ENCODE data around the gene ADGRE1. TPM values are rescaled to one million over a fixed set of nuclear protein-coding genes. Genes with fewer than 3 reads are reported as not detected.

ADGRE1 gene
- polyA plus RNA-seq, 1 donor from 2014 or later = not detected

DNA sequence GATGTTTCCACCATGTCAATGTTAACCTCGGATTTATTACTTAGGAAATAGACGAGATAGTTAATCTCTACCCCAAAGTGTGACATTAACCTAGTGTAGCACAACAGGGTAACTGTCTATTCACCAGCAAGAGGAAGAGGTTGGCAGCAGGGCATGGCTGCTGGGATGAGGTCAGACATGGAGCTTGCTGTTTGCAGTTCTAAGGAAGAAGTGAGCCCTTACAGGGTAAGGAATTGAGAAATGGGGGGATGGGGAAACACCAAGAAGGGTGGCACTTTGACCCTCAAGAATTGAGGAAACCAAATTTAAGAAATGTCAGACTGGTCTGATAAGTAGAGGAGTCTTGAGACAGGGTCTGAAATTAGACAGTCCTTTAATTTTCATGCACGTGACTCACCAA is 71.4 kb downstream of the ADGRE1 start:
- H3K9ac ChIP-seq (ENCODE audit: low read length) = no peak overlapping the region
- no peaks in the 10 kb centered on the region for H3K9me3 ChIP-seq (ENCODE audit: low read length)
- H3K27ac ChIP-seq (ENCODE audit: low read length) = no peak overlapping the region
- no peak overlapping the region for H3K4me3 ChIP-seq (ENCODE audit: low read length)
- H4K20me1 ChIP-seq (ENCODE audit: insufficient read depth) = no peaks in the 10 kb centered on the region
- no peaks in the 10 kb centered on the region for H3F3A ChIP-seq (ENCODE audit: insufficient read depth, low read length, poor library complexity, severe bottlenecking)
- no peak overlapping the region for H3K4me2 ChIP-seq (ENCODE audit: low read length)
- H3K36me3 ChIP-seq (ENCODE audit: insufficient read depth, low read length) = no peaks in the 10 kb centered on the region
- no peak overlapping the region for H2AFZ ChIP-seq (ENCODE audit: low read depth, low read length)
- TF ChIP-seq, protein P1, sequence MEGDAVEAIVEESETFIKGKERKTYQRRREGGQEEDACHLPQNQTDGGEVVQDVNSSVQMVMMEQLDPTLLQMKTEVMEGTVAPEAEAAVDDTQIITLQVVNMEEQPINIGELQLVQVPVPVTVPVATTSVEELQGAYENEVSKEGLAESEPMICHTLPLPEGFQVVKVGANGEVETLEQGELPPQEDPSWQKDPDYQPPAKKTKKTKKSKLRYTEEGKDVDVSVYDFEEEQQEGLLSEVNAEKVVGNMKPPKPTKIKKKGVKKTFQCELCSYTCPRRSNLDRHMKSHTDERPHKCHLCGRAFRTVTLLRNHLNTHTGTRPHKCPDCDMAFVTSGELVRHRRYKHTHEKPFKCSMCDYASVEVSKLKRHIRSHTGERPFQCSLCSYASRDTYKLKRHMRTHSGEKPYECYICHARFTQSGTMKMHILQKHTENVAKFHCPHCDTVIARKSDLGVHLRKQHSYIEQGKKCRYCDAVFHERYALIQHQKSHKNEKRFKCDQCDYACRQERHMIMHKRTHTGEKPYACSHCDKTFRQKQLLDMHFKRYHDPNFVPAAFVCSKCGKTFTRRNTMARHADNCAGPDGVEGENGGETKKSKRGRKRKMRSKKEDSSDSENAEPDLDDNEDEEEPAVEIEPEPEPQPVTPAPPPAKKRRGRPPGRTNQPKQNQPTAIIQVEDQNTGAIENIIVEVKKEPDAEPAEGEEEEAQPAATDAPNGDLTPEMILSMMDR (IDR thresholded peaks at IDR 0.05; ENCODE audit: poor library complexity, severe bottlenecking) = no peak
- TF ChIP-seq TAF1 (IDR thresholded peaks at IDR 0.05; ENCODE audit: low read depth) (no peak), SMC3 (conservative IDR thresholded peaks at IDR 0.05; ENCODE audit: poor library complexity) (no peak), POLR2AphosphoS5 (IDR thresholded peaks at IDR 0.05) (no peak), RAD21 (conservative IDR thresholded peaks at IDR 0.05) (no peak), MXI1 (conservative IDR thresholded peaks at IDR 0.05; ENCODE audit: poor library complexity, severe bottlenecking) (no peak), EZH2 (IDR thresholded peaks at IDR 0.05; ENCODE audit: borderline replicate concordance, insufficient read depth, low read length, poor library complexity, severe bottlenecking) (no peak)
- TF ChIP-seq, protein P2, sequence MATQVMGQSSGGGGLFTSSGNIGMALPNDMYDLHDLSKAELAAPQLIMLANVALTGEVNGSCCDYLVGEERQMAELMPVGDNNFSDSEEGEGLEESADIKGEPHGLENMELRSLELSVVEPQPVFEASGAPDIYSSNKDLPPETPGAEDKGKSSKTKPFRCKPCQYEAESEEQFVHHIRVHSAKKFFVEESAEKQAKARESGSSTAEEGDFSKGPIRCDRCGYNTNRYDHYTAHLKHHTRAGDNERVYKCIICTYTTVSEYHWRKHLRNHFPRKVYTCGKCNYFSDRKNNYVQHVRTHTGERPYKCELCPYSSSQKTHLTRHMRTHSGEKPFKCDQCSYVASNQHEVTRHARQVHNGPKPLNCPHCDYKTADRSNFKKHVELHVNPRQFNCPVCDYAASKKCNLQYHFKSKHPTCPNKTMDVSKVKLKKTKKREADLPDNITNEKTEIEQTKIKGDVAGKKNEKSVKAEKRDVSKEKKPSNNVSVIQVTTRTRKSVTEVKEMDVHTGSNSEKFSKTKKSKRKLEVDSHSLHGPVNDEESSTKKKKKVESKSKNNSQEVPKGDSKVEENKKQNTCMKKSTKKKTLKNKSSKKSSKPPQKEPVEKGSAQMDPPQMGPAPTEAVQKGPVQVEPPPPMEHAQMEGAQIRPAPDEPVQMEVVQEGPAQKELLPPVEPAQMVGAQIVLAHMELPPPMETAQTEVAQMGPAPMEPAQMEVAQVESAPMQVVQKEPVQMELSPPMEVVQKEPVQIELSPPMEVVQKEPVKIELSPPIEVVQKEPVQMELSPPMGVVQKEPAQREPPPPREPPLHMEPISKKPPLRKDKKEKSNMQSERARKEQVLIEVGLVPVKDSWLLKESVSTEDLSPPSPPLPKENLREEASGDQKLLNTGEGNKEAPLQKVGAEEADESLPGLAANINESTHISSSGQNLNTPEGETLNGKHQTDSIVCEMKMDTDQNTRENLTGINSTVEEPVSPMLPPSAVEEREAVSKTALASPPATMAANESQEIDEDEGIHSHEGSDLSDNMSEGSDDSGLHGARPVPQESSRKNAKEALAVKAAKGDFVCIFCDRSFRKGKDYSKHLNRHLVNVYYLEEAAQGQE (IDR thresholded peaks at IDR 0.05; ENCODE audit: borderline replicate concordance) = no peak
- no peaks in the 10 kb centered on the region for H3K79me2 ChIP-seq (replicated peaks; ENCODE audit: insufficient read depth, low read length)
- H3K27me3 ChIP-seq (ENCODE audit: insufficient read depth, low read depth, low read length) = no peaks in the 10 kb centered on the region
- no peaks in the 10 kb centered on the region for H3K9me2 ChIP-seq (ENCODE audit: insufficient read depth, low read length)

DNA sequence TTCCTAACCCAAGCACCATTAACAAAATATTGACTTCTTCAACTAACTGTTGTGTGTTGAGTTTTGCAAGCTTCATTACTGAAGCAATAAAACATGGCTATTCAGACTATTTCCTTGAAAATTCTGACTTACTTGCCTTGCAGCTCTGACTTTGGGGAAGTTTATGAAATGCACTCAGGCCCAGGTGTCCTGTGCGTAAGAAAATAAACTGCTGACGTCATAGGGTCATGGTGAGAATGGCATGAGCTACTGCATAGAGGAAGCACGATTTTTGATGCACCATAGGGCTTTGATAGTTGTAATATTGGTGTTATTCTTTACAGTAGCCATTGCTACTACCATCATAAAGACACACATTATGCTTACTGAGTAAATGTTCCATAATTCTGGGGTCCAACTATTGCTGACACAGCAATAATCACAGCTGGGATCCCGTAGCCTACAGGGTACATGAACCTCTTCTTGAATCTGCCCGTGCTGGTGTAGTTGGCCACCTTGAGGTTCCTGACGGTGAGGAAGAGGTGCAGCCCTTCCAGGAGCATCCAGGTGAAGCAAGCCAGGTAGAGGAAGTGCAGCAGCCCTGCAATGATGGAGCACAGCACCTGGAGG is 76.0 kb downstream of the ADGRE1 start:
- Histone ChIP-seq H3K4me3 (ENCODE audit: low read length) (no peak overlapping the region), H3K27ac (ENCODE audit: low read length) (no peak overlapping the region), H2AFZ (ENCODE audit: low read depth, low read length) (no peak overlapping the region), H3K79me2 (replicated peaks; ENCODE audit: insufficient read depth, low read length) (no peaks in the 10 kb centered on the region), H3F3A (ENCODE audit: insufficient read depth, low read length, poor library complexity, severe bottlenecking) (no peaks in the 10 kb centered on the region), H3K9me3 (ENCODE audit: low read length) (no peaks in the 10 kb centered on the region), H3K9ac (ENCODE audit: low read length) (no peak overlapping the region), H3K27me3 (ENCODE audit: insufficient read depth, low read depth, low read length) (no peaks in the 10 kb centered on the region), H4K20me1 (ENCODE audit: insufficient read depth) (no peaks in the 10 kb centered on the region), H3K4me2 (ENCODE audit: low read length) (no peak overlapping the region), H3K9me2 (ENCODE audit: insufficient read depth, low read length) (no peaks in the 10 kb centered on the region), H3K36me3 (ENCODE audit: insufficient read depth, low read length) (no peaks in the 10 kb centered on the region)
- TF ChIP-seq, protein P2 (IDR thresholded peaks at IDR 0.05; ENCODE audit: borderline replicate concordance) = no peak
- TF ChIP-seq TAF1 (IDR thresholded peaks at IDR 0.05; ENCODE audit: low read depth) (no peak), EZH2 (IDR thresholded peaks at IDR 0.05; ENCODE audit: borderline replicate concordance, insufficient read depth, low read length, poor library complexity, severe bottlenecking) (no peak), SMC3 (conservative IDR thresholded peaks at IDR 0.05; ENCODE audit: poor library complexity) (no peak), POLR2AphosphoS5 (IDR thresholded peaks at IDR 0.05) (no peak), RAD21 (conservative IDR thresholded peaks at IDR 0.05) (no peak), EP300 (conservative IDR thresholded peaks at IDR 0.05; ENCODE audit: poor library complexity, severe bottlenecking) (no peak), MXI1 (conservative IDR thresholded peaks at IDR 0.05; ENCODE audit: poor library complexity, severe bottlenecking) (no peak)
- TF ChIP-seq, protein P1 (IDR thresholded peaks at IDR 0.05; ENCODE audit: poor library complexity, severe bottlenecking) = no peak
